Stimulated activated CD8-positive, alpha-beta memory T cell treated with anti-CD3 and anti-CD28 coated beads, Interleukin-7, amount 100 ng/mL, for 1 hour (primary cell): Measurements from ENCODE around the gene GRAMD2B.

ENCODE experiments used
- DNase-seq, 2 donors: peaks; one replicate each; pipeline ENCODE4 v3.0.0-alpha.2; 2020; ENCODE audit warnings: low read depth in 2 of 2

GRAMD2B gene

GRCh38 chr5:126480824-126481223 lies 57.6 kb downstream of the GRAMD2B start:
- DNase-seq: no peak

- no peak for DNase-seq
These were observed 58.0 kb downstream of the GRAMD2B start for GRCh38 chr5:126481243-126481642.

GRCh38 chr5:126482591-126482990 lies 59.4 kb downstream of the GRAMD2B start:
- no peak for DNase-seq

- DNase-seq: no peak
These were observed 59.9 kb downstream of the GRAMD2B start for GRCh38 chr5:126483156-126483555.

- DNase-seq: no peak
These were observed 61.0 kb downstream of the GRAMD2B start for GRCh38 chr5:126484253-126484652.

- no peak for DNase-seq
These were observed 63.1 kb downstream of the GRAMD2B start for GRCh38 chr5:126486332-126486731.

GRCh38 chr5:126487596-126487995 lies 64.4 kb downstream of the GRAMD2B start:
- DNase-seq: no peak

- DNase-seq: no peak
These were observed 65.3 kb downstream of the GRAMD2B start for GRCh38 chr5:126488443-126489065.

- DNase-seq: no peak
These were observed 67.1 kb downstream of the GRAMD2B start for GRCh38 chr5:126490167-126490940.

- no peak for DNase-seq
These were observed 69.7 kb downstream of the GRAMD2B start for GRCh38 chr5:126492939-126493338.

- DNase-seq: no peak
These were observed 71.2 kb downstream of the GRAMD2B start for GRCh38 chr5:126494393-126494792.

GRCh38 chr5:126497506-126497905 lies 74.3 kb downstream of the GRAMD2B start:
- DNase-seq: no peak

GRCh38 chr5:126499278-126499677 lies 76.1 kb downstream of the GRAMD2B start:
- no peak for DNase-seq

- DNase-seq: no peak
These were observed 76.7 kb downstream of the GRAMD2B start for GRCh38 chr5:126499853-126500342.

- no peak for DNase-seq
These were observed 78.2 kb downstream of the GRAMD2B start for GRCh38 chr5:126501448-126501847.

GRCh38 chr5:126503602-126504104 lies 80.4 kb downstream of the GRAMD2B start:
- no peak for DNase-seq

- DNase-seq: no peak
These were observed 82.9 kb downstream of the GRAMD2B start for GRCh38 chr5:126506079-126506478.

- DNase-seq: no peak
These were observed 85.2 kb downstream of the GRAMD2B start for GRCh38 chr5:126508251-126508961.

- no peak for DNase-seq
These were observed 85.7 kb downstream of the GRAMD2B start for GRCh38 chr5:126508962-126509279.

- no peak for DNase-seq
These were observed 86.1 kb downstream of the GRAMD2B start for GRCh38 chr5:126509339-126509738.

- DNase-seq: no peak
These were observed 88.8 kb downstream of the GRAMD2B start for GRCh38 chr5:126511961-126512360.

GRCh38 chr5:126512451-126512850 lies 89.2 kb downstream of the GRAMD2B start:
- DNase-seq: no peak

- no peak for DNase-seq
These were observed 90.1 kb downstream of the GRAMD2B start for GRCh38 chr5:126513302-126513701.
